ENCODE results near the gene THAP5.
"Not testable (repeated sequence)": the region's sequence is repeated elsewhere in the genome, so short reads cannot be mapped to it uniquely, and the experiment has no call there.

THAP5 gene

GRCh38 chr7:108584211-108584610 lies 14.7 kb upstream of the THAP5 start:
- DNase-seq = no peak

GRCh38 chr7:108581655-108582491 lies 12.4 kb upstream of the THAP5 start:
- no peak for DNase-seq

- DNase-seq = no peak
Observed at GRCh38 chr7:108580298-108580697, 10.8 kb upstream of the THAP5 start.

- DNase-seq = no peak
Observed at GRCh38 chr7:108578937-108579336, 9.4 kb upstream of the THAP5 start.

- no peak for DNase-seq
Observed at GRCh38 chr7:108576116-108576515, 6.6 kb upstream of the THAP5 start.

- no peak for DNase-seq
Observed at GRCh38 chr7:108575156-108575555, 5.7 kb upstream of the THAP5 start.

- DNase-seq = no peak
Observed at GRCh38 chr7:108572480-108572879, 3.0 kb upstream of the THAP5 start.

- DNase-seq = peak; percentile 35
Observed at GRCh38 chr7:108570146-108570755, 745 bp upstream of the THAP5 start.

GRCh38 chr7:108568801-108569380 lies 615 bp downstream of the THAP5 start:
- no peak for DNase-seq

- no peak for DNase-seq
Observed at GRCh38 chr7:108565987-108566386, 3.5 kb downstream of the THAP5 start.

GRCh38 chr7:108561047-108561619 lies 8.4 kb downstream of the THAP5 start:
- no peak for DNase-seq

- DNase-seq = no peak
Observed at GRCh38 chr7:108559253-108559652, 10.3 kb downstream of the THAP5 start.

- no peak for DNase-seq
Observed at GRCh38 chr7:108557617-108558016, 11.9 kb downstream of the THAP5 start.

GRCh38 chr7:108557191-108557590 lies 12.3 kb downstream of the THAP5 start:
- DNase-seq = no peak

GRCh38 chr7:108556665-108557064 lies 12.8 kb downstream of the THAP5 start:
- not testable (repeated sequence) for DNase-seq

GRCh38 chr7:108548141-108548896 lies 21.2 kb downstream of the THAP5 start:
- DNase-seq = not testable (repeated sequence)

GRCh38 chr7:108541478-108541877 lies 28.0 kb downstream of the THAP5 start:
- no peak for DNase-seq

- DNase-seq = not testable (repeated sequence)
Observed at GRCh38 chr7:108538685-108539084, 30.8 kb downstream of the THAP5 start.

- not testable (repeated sequence) for DNase-seq
Observed at GRCh38 chr7:108538236-108538635, 31.3 kb downstream of the THAP5 start.

- DNase-seq = no peak
Observed at GRCh38 chr7:108537229-108537628, 32.3 kb downstream of the THAP5 start.

- DNase-seq = no peak
Observed at GRCh38 chr7:108535744-108536143, 33.8 kb downstream of the THAP5 start.

- DNase-seq = no peak
Observed at GRCh38 chr7:108535257-108535656, 34.2 kb downstream of the THAP5 start.

GRCh38 chr7:108533712-108534111 lies 35.8 kb downstream of the THAP5 start:
- no peak for DNase-seq

Data from activated effector memory CD4-positive, alpha-beta T cell treated with Interleukin-2 at 50 U/mL for 16 hours (primary cell).